ENCODE measurements around the gene TOR1AIP2.

DNA sequence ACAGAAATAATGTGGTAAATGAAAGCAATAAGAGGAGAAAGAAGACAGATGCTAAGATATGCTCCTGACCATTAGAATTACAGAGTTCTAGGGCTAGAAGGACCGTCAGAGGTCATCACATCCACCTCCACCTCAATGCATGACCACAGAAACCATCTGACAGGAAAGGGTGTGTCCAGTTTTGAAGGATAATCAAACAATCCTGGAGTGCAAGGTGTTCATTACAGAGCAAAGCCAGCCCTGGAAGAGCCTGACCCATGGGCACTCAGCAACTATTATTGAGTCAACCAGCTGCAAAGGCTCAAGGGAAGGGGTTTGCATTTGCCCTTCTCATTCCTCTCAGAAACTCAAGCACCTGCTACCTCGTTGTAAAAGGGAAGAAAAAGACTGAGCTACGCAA is 46.4 kb downstream of the TOR1AIP2 start:
- TF ChIP-seq, protein P1, sequence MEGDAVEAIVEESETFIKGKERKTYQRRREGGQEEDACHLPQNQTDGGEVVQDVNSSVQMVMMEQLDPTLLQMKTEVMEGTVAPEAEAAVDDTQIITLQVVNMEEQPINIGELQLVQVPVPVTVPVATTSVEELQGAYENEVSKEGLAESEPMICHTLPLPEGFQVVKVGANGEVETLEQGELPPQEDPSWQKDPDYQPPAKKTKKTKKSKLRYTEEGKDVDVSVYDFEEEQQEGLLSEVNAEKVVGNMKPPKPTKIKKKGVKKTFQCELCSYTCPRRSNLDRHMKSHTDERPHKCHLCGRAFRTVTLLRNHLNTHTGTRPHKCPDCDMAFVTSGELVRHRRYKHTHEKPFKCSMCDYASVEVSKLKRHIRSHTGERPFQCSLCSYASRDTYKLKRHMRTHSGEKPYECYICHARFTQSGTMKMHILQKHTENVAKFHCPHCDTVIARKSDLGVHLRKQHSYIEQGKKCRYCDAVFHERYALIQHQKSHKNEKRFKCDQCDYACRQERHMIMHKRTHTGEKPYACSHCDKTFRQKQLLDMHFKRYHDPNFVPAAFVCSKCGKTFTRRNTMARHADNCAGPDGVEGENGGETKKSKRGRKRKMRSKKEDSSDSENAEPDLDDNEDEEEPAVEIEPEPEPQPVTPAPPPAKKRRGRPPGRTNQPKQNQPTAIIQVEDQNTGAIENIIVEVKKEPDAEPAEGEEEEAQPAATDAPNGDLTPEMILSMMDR (IDR thresholded peaks at IDR 0.05): no peak
- no peak for TF ChIP-seq POLR2A (IDR thresholded peaks at IDR 0.05)
